ENCODE results near the gene NCAM2. TPM values are rescaled to one million over a fixed set of nuclear protein-coding genes. Genes with fewer than 3 reads are reported as not detected.
A peak's percentile ranks its signal among the peaks of the same experiment; 100 is the strongest.
"Not testable (repeated sequence)": the region's sequence is repeated elsewhere in the genome, so short reads cannot be mapped to it uniquely, and the experiment has no call there.

Gene NCAM2
- polyA plus RNA-seq, 5 donors, result 1.8 to 6.7 (median 4.4) TPM

DNA sequence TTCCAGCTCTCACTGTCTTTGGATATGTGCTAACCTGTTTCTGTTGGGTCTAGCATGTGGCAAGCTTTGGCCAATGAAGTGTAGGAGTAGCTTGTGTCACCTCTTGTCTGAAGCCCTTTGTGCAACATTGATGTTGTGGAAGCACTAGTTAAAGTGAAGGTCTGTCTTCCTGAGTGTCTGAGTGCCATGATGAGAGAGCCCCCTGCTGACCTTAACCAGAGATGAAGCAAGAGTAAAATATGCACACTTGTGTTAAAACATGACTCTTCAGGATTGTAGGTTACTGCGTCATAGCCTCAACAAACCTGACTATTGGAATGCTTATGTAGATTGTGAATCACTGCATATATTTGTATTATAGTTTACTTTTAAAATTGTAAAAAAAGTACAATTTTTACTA is 103.7 kb downstream of the NCAM2 start:
- DNase-seq, result no peak

DNA sequence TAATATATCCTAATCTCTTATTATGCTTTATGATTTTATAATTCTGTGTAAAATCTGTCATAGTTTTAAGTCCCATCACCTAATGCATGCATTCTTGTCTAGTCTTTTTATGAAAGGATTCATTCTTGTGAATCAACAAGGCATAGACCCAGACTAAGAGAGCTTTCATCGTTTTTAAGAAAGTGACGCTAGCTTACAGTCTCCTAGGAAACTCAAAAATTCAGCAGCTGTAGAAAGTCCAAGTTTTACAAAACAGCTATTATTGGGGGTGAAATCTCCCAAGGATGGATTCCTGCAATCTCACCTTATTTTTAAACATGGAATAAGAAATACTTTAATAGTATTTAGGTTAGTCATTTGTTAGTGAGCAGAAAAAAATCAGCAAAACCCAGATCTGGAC is 104.7 kb downstream of the NCAM2 start:
- no peak for DNase-seq

DNA sequence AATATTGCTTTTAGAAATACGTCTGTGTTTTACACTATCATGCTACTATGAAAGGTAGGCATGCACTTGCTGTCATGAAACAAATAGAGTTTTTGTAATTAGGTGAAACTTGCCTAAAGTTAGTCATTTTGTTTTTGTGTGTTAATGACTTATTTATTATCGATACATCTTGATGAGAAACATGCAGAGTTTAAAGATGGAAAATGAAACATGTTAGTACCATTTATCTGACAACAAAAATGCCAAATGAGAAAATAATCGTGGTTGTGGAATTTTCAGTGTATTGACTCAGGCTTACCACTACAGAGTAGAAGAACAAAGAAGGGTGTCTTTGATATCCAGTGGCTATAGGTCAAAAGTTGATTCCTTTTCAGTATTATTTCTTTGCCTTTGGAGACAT is 105.5 kb downstream of the NCAM2 start:
- DNase-seq, result no peak

GRCh38 chr21:21109736-21110135 is 111.5 kb downstream of the NCAM2 start:
- no peak for DNase-seq

GRCh38 chr21:21111309-21111920 is 113.2 kb downstream of the NCAM2 start:
- no peak for DNase-seq

GRCh38 chr21:21114461-21114860 is 116.3 kb downstream of the NCAM2 start:
- DNase-seq, result no peak

GRCh38 chr21:21119091-21119490 is 120.9 kb downstream of the NCAM2 start:
- DNase-seq, result no peak

- DNase-seq, result no peak
Observed at GRCh38 chr21:21122680-21123079, 124.5 kb downstream of the NCAM2 start.

DNA sequence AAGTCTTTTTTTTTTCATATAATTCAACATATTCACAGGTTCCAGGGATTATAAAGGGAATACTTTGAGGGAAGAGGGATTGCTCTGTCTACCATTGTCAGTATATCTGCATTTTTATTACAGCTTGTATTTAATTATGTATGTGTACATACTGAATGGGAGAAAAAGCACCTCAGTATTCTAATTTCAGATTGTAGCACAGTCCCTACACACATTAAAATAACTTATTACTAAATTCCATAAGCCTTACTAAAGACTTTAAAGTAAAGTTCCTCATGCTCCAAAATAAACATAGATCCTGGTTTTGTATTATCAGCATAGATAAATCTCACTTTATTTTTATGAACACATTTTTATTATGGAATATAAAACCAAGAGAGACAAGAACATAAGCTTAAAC is 134.2 kb downstream of the NCAM2 start:
- DNase-seq, result no peak

DNA sequence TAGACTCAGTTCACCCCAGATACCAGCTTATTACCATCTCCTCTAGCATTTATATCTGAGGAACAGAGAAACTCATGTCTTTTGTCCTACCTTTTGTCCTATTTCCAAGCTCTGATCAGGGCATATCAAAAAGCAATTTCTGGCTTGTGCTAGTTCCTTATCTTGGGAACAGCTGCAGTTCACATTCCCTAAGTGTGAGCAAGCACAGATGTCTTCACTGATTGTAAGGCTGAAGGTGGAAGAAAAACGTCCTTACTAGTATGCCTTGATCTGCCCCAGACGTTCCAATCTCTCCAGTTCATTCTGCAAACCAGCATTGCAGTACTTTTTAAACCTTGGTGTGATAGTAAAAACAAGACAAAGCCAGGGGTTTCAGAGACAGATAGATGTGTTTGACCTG is 139.8 kb downstream of the NCAM2 start:
- DNase-seq, result no peak

- DNase-seq, result no peak
Observed at GRCh38 chr21:21146587-21147373, 148.6 kb downstream of the NCAM2 start.

GRCh38 chr21:21147374-21147745 is 149.2 kb downstream of the NCAM2 start:
- no peak for DNase-seq

DNA sequence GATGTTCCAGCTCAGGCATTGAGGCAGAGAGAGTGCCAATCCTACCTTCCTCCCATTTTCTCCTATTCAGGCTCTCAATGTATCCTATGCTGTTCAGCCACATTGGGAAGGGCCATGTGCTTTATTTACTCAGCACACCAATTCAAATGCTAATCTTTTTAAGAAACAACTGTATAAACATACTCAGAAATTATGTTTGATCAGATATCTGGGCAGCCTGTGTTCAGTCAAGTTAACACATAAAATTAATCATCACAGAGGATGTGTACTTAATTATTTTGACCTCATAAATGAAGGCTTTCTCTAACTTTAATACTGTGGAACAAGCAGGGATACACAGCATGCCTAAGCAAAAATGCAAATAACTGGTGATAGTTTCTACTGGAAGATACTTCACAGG is 149.8 kb downstream of the NCAM2 start:
- no peak for DNase-seq

GRCh38 chr21:21148514-21148913 is 150.3 kb downstream of the NCAM2 start:
- no peak for DNase-seq

DNA sequence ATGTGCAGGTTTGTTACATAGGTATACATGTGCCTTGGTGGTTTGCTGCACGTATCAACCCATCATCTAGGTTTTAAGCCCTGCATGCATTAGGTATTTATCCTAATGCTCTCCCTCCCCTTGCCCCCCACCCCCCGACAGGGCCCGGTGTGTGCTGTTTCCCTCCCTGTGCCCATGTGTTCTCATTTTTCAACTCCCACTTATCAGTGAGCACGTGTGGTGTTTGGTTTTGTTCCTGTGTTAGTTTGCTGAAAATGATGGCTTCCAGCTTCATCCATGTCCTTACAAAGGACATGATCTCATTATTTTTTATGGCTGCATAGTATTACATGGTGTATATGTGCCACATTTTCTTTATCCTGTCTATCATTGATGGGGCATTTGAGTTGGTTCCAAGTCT is 151.2 kb downstream of the NCAM2 start:
- not testable (repeated sequence) for DNase-seq

DNA sequence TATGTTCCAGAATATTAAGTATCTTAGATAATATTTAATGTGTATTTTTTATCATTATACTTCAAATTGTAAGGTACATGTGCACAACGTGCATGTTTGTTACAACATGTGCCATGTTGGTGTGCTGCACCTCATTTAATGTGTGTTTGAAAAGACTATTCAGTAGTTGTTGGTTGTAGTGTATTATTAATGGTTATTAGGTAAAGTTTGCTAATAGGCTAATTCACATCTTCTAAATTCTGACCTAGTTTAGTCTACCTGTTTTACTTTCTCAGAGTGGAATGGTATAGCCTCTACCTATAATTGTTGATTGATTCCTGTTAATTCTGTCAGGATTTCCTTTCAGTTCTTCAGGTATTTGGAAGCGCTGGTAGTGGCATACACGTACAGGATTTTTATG is 153.0 kb downstream of the NCAM2 start:
- no peak for DNase-seq

DNA sequence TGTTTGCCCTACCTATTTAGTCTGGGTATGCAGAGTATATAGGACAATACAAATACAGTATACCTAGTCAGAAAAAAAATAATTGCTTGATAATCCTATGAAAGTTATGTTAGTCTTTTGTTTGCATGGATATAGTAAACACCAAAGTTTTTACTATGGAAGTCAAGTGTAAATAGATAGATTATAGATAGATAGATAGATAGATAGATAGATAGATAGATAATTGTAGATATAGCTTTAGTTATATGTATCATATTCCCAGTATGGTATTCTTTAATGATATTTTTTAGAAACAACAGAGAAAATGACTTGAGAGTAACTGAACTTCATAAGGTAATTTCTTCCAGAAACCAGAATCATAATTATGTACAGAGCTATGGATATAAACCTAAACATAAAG is 158.2 kb downstream of the NCAM2 start:
- no peak for DNase-seq

DNA sequence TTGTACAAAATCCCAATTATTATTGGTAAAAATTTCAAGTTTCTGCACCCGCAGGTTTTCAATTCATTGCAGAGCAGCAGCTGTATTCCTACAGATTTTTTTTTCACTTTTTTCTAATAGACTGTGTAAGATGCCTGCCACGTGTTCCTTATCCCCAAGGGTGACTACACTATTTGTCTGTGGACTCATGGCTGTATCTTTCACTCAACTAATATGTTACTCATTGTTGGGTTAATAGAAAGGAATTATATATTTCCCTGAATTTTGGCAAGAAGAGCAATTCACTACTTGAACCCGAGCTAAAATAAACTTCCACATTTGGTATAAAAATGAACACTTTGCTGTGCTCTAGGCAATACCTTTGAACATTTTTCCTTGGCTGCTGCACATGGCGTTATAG is 158.7 kb downstream of the NCAM2 start:
- peak in 1 of 2 donors; percentile 6 for DNase-seq

GRCh38 chr21:21158376-21158918 is 160.2 kb downstream of the NCAM2 start:
- no peak for DNase-seq

- no peak for DNase-seq
Observed at GRCh38 chr21:21159253-21159899, 161.2 kb downstream of the NCAM2 start.

DNA sequence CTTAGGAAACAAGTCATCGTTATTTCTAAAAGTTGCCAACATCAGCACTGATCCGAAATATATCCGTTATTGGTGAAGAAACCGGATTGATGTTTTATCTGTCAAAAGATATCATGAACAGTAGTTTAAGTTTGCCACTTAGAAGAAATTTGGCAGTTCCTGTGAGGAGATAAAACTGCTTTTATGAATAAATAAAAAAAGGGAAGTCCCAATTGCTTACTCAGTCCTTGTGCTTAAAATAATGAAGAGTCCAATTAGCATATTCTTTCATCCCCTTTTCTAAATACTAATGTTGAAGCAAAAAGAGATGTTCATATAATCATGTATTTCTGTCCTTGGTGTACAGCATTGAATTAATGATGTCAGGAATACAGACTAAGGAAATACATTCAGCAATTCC is 164.6 kb downstream of the NCAM2 start:
- no peak for DNase-seq

DNA sequence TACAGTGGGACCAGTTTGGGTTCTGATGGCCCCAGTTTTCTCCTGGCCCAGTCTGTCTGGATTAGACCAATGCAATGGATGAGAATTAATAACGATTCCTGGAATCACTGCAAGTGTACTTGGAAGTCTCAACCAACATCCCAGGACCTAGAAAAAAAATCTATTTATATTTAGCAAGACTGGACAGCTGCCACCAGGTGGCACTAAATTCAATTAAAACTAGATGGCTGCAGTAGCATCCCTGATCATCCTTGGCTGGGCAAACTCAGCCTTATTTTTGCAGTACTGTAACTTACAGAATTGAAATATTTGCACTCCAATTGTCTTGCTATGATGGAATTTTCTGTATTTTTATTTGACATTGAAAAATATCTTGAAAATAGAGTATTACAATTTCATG is 165.7 kb downstream of the NCAM2 start:
- DNase-seq, result peak; percentile 23 to 28

GRCh38 chr21:21165063-21165645 is 166.9 kb downstream of the NCAM2 start:
- DNase-seq, result no peak
